H1 (cell line): ENCODE results near the gene DHCR24. TPM values are rescaled to one million over a fixed set of nuclear protein-coding genes. Genes with fewer than 3 reads are reported as not detected.

Experiments
- CTCF ChIA-PET: fragments of 300-600 bp; sonication (Branson Sonifier 250); formaldehyde crosslinking; loops from one replicate; lab custom pipeline; 2021; ENCODE audit not compliant: partially characterized antibody; lab: Charles Lee
- POLR2A ChIA-PET: fragments of 300-600 bp; sonication (Branson Sonifier 250); formaldehyde crosslinking; loops from one replicate; lab custom pipeline; 2021; ENCODE audit warnings: inconsistent platforms; ENCODE audit not compliant: partially characterized antibody; lab: Charles Lee
- DNase-seq, 2 experiments: peaks; one replicate each; pipeline versions ENCODE4 v3.0.0 to v3.0.0-alpha.2; 2010 to 2022; ENCODE audit warnings: low spot score in 2 of 2, low read depth in 1 of 2, mixed read lengths in 1 of 2
- FAIRE-seq: peaks from 2 replicates; lab custom pipeline; 2011; peaks lifted over from hg19 to GRCh38; lab: Jason Lieb, UNC
- H2AFZ ChIP-seq: 2 replicates; pipeline ENCODE4 v1.8.1; 2012; ENCODE audit warnings: low read length, inconsistent platforms
- H2AK5ac ChIP-seq: 2 replicates; pipeline ENCODE4 v1.6.1; 2013; ENCODE audit warnings: low read depth, low read length
- H2BK120ac ChIP-seq: replicated peaks from 2 replicates; pipeline ENCODE3; 2013; ENCODE audit warnings: low read depth, low read length, inconsistent platforms
- H2BK12ac ChIP-seq: 2 replicates; pipeline ENCODE4 v1.6.1; 2013; ENCODE audit warnings: low read depth, low read length
- H2BK15ac ChIP-seq: 2 replicates; pipeline ENCODE4 v1.6.1; 2013; ENCODE audit warnings: low read length
- H2BK20ac ChIP-seq: 2 replicates; pipeline ENCODE4 v1.6.1; 2013; ENCODE audit warnings: low read length
- H2BK5ac ChIP-seq: 2 replicates; pipeline ENCODE4 v1.6.1; 2013; ENCODE audit warnings: low read depth, low read length
- H3K14ac ChIP-seq: 2 replicates; pipeline ENCODE4 v1.6.1; 2013; ENCODE audit warnings: inconsistent platforms; ENCODE audit not compliant: insufficient read length
- H3K18ac ChIP-seq: 2 replicates; pipeline ENCODE4 v1.6.1; 2013; ENCODE audit warnings: low read length; ENCODE audit errors: extremely low read depth
- H3K23ac ChIP-seq: 2 replicates; pipeline ENCODE4 v1.6.1; 2013; ENCODE audit warnings: inconsistent platforms; ENCODE audit not compliant: insufficient read length
- H3K23me2 ChIP-seq: 2 replicates; pipeline ENCODE4 v1.6.1; 2013; ENCODE audit warnings: low read depth, low read length
- H3K27ac ChIP-seq: 2 replicates; pipeline ENCODE4 v1.6.1; 2011; ENCODE audit warnings: low read depth, low read length, inconsistent platforms
- H3K27me3 ChIP-seq, 4 experiments: replicated peaks in 1 of 4; 1 replicate in 1 of 4; 2 replicates in 3 of 4; pipeline versions ENCODE4 v1.6.1 to v1.8.1; 2011 to 2013; ENCODE audit warnings: low read length in 3 of 4, mild to moderate bottlenecking in 3 of 4, inconsistent platforms in 2 of 4, mixed read lengths in 2 of 4, moderate library complexity in 1 of 4; ENCODE audit not compliant: control insufficient read depth in 3 of 4, insufficient read depth in 3 of 4; ENCODE audit errors: extremely low read depth in 1 of 4
- H3K36me3 ChIP-seq, 4 experiments: 2 replicates each; pipeline versions ENCODE4 v1.6.1 to v1.8.1; 2011 to 2013; ENCODE audit warnings: mild to moderate bottlenecking in 4 of 4, low read length in 3 of 4, moderate library complexity in 2 of 4, control low read depth in 1 of 4, inconsistent platforms in 1 of 4; ENCODE audit not compliant: insufficient read depth in 4 of 4, control insufficient read depth in 2 of 4
- H3K4ac ChIP-seq: replicated peaks from 2 replicates; pipeline ENCODE3; 2013; ENCODE audit warnings: low read length, low read depth, mixed read lengths, inconsistent platforms; ENCODE audit not compliant: insufficient read length
- H3K4me1 ChIP-seq, 4 experiments: replicated peaks in 1 of 4; 1 replicate in 1 of 4; 2 replicates in 3 of 4; pipeline versions ENCODE4 v1.6.1 to v1.8.1; 2011 to 2013; ENCODE audit warnings: low read length in 3 of 4, inconsistent platforms in 2 of 4, mixed read lengths in 1 of 4; ENCODE audit not compliant: insufficient read depth in 4 of 4, control insufficient read depth in 3 of 4
- H3K4me2 ChIP-seq, 2 experiments: 2 replicates each; pipeline versions ENCODE4 v1.6.1 to v1.8.1; 2011 to 2013; ENCODE audit warnings: low read depth in 2 of 2, low read length in 2 of 2, control low read depth in 1 of 2, inconsistent platforms in 1 of 2, mild to moderate bottlenecking in 1 of 2; ENCODE audit not compliant: insufficient read depth in 1 of 2
- H3K4me3 ChIP-seq, 4 experiments: fragments of 200-600, 300-600 bp in 1 of 4; sonication (generic), shearing (Covaris generic), sonication (Bioruptor Twin) in 1 of 4; 2 replicates each; pipeline versions ENCODE4 v1.5.1 to v1.8.1; 2011 to 2016; ENCODE audit warnings: low read length in 4 of 4, low read depth in 3 of 4, control low read depth in 2 of 4, inconsistent platforms in 2 of 4, mild to moderate bottlenecking in 2 of 4, mixed read lengths in 1 of 4, moderate library complexity in 1 of 4; ENCODE audit not compliant: insufficient read depth in 2 of 4; ENCODE audit errors: extremely low read depth in 1 of 4
- H3K56ac ChIP-seq: replicated peaks from 2 replicates; pipeline ENCODE3; 2013; ENCODE audit warnings: low read depth, mild to moderate bottlenecking, mixed read lengths, low read length, inconsistent platforms; ENCODE audit not compliant: insufficient read length
- H3K79me1 ChIP-seq: 2 replicates; pipeline ENCODE4 v1.6.1; 2013; ENCODE audit warnings: low read depth, low read length, control low read depth
- H3K79me2 ChIP-seq, 2 experiments: 2 replicates each; pipeline versions ENCODE4 v1.6.1 to v1.8.1; 2012 to 2013; ENCODE audit warnings: low read length in 2 of 2, mild to moderate bottlenecking in 2 of 2, inconsistent platforms in 1 of 2; ENCODE audit not compliant: insufficient read depth in 2 of 2, control insufficient read depth in 1 of 2
- H3K9ac ChIP-seq, 4 experiments: replicated peaks in 1 of 4; 1 replicate in 1 of 4; 2 replicates in 3 of 4; pipeline versions ENCODE4 v1.6.1 to v1.8.1; 2011 to 2013; ENCODE audit warnings: low read depth in 3 of 4, low read length in 3 of 4, control low read depth in 2 of 4, mild to moderate bottlenecking in 2 of 4, moderate library complexity in 2 of 4, inconsistent platforms in 1 of 4; ENCODE audit errors: extremely low read depth in 1 of 4
- H3K9me3 ChIP-seq, 2 experiments: 2 replicates each; pipeline versions ENCODE4 v1.6.1 to v1.8.1; 2012 to 2013; ENCODE audit warnings: mild to moderate bottlenecking in 2 of 2, moderate library complexity in 2 of 2, control low read depth in 1 of 2, inconsistent platforms in 1 of 2, low read depth in 1 of 2, low read length in 1 of 2, mixed read lengths in 1 of 2; ENCODE audit not compliant: insufficient read depth in 2 of 2
- H4K20me1 ChIP-seq, 2 experiments: replicated peaks in 1 of 2; 2 replicates each; pipeline versions ENCODE3 to v1.8.1; 2011 to 2013; ENCODE audit warnings: inconsistent platforms in 2 of 2, low read length in 2 of 2, mild to moderate bottlenecking in 1 of 2; ENCODE audit not compliant: insufficient read depth in 2 of 2, control insufficient read depth in 1 of 2
- H4K5ac ChIP-seq: 2 replicates; pipeline ENCODE4 v1.6.1; 2013; ENCODE audit warnings: low read length, low read depth, mixed read lengths, inconsistent platforms; ENCODE audit not compliant: insufficient read length
- H4K8ac ChIP-seq: 2 replicates; pipeline ENCODE4 v1.8.0; 2013; ENCODE audit warnings: mild to moderate bottlenecking, moderate library complexity, low read length, inconsistent platforms; ENCODE audit not compliant: insufficient read depth; ENCODE audit errors: extremely low read depth
- H4K91ac ChIP-seq: replicated peaks from 2 replicates; pipeline ENCODE3; 2013; ENCODE audit warnings: low read length, mixed read lengths, inconsistent platforms; ENCODE audit not compliant: insufficient read length
- CBX8 ChIP-seq: fragments of 300-800, 300-1000 bp; sonication (generic); IDR thresholded peaks from 2 replicates; pipeline ENCODE4 v1.7.1; 2016; ENCODE audit warnings: low read depth, low read length, borderline replicate concordance
- GTF2F1 ChIP-seq: IDR thresholded peaks from 2 replicates; pipeline ENCODE4 v1.6.1; 2012; ENCODE audit warnings: low read depth, low read length, improper control_type of control experiment, borderline replicate concordance
- KDM4A ChIP-seq: IDR thresholded peaks from one replicate; pipeline ENCODE4 v1.7.1; 2012; ENCODE audit warnings: low read depth, mild to moderate bottlenecking, moderate library complexity, low read length, inconsistent platforms; ENCODE audit not compliant: severe bottlenecking
- POLR2A ChIP-seq, 2 experiments: IDR thresholded peaks; 1 replicate in 1 of 2; 2 replicates in 1 of 2; pipeline ENCODE4 v1.6.1; 2011; ENCODE audit warnings: low read depth in 2 of 2, low read length in 2 of 2, mild to moderate bottlenecking in 2 of 2; ENCODE audit errors: control extremely low read depth in 1 of 2
- RAD21 ChIP-seq, 2 experiments: IDR thresholded peaks in 1 of 2; conservative IDR thresholded peaks in 1 of 2; 2 replicates each; pipeline ENCODE4 v1.6.1; 2011; ENCODE audit warnings: low read depth in 2 of 2, low read length in 2 of 2, improper control_type of control experiment in 1 of 2, inconsistent platforms in 1 of 2, mild to moderate bottlenecking in 1 of 2, moderate library complexity in 1 of 2
- SIN3A ChIP-seq, 2 experiments: IDR thresholded peaks in 1 of 2; conservative IDR thresholded peaks in 1 of 2; 2 replicates each; pipeline ENCODE4 v1.6.1; 2011 to 2012; ENCODE audit warnings: low read length in 2 of 2, improper control_type of control experiment in 1 of 2, low read depth in 1 of 2, mild to moderate bottlenecking in 1 of 2
- WGBS, 2 experiments: shearing (Covaris generic) in 1 of 2; methylation state at CpG; one replicate each; pipeline versions ENCODE4 v1.1.6 to v1.1.7; 2013 to 2015; ENCODE audit warnings: low lambda C conversion rate in 2 of 2, mixed read lengths in 2 of 2, inconsistent platforms in 1 of 2, low coverage in 1 of 2, missing lambda C conversion rate in 1 of 2; ENCODE audit not compliant: insufficient replicate concordance in 2 of 2, insufficient coverage in 1 of 2, insufficient read length in 1 of 2; ENCODE audit errors: extremely low coverage in 1 of 2, missing lambda C conversion rate in 1 of 2; 5-methylcytosine and 5-hydroxymethylcytosine counted together
- polyA plus RNA-seq, 7 experiments: library from polyadenylated mRNA; depleted of rRNA in 3 of 7; stranded (reverse) in 5 of 7; unstranded in 2 of 7; fragments of >200 nt in 5 of 7; fragments of 200-250 nt in 2 of 7; gene quantifications; 1 replicate in 5 of 7; 2 replicates in 1 of 7; 4 replicates in 1 of 7; pipeline versions ENCODE4 v1.2.1 to v1.2.3, GENCODE V29; 2011 to 2013; ENCODE audit warnings: missing spikeins in 2 of 7, mixed read lengths in 2 of 7
- total RNA-seq: library from RNA; stranded (reverse); fragmentation: NEBNext Ultra II Directional; extraction: Animal tissue kit (Norgen Biotek cat#: 25700); gene quantifications from 2 replicates; pipeline ENCODE4 v1.2.1, GENCODE V29; 2021

Gene DHCR24
- total and polyA plus RNA-seq, 2 of the 8 experiments (the other 6 are each of a cell fraction or from before 2014, with no cell fraction given), result 370 to 419 TPM

DNA sequence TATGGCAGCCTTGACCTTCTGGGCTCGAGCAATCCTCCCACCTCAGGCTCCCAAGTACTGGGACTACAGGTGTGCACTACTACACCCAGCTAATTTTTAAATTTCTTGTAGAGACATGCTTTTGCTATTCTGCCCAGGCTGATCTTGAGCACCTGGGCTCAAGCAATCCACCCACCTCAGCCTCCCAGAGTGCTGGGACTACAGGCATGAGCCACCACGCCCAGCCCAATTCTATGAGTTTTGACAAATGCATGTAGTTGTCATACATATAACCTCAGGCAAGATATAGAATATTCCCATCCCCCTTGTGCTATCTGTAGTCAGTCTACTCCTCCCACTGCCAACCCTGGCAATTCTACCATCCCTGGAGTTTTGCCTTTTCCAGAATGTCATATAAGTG lies 47.2 kb downstream of the DHCR24 start:
- FAIRE-seq, result no peak
- no peak overlapping the region for H4K5ac ChIP-seq
- no peak overlapping the region for H2BK15ac ChIP-seq
- no peak overlapping the region for H3K4ac ChIP-seq
- no peak overlapping the region for H3K56ac ChIP-seq
- no peak overlapping the region for H3K18ac ChIP-seq
- no peak overlapping the region for H3K27ac ChIP-seq
- 0 out of 4 replicates have a peak, but pooled peaks cover 0 to 3% of the 10 kb centered on the region in 2 experiments for H3K9me3 ChIP-seq
- H2BK5ac ChIP-seq, result no peak overlapping the region
- no peak overlapping the region for H4K8ac ChIP-seq
- H4K20me1 ChIP-seq, result no peaks in the 10 kb centered on the region
- no peak overlapping the region for H3K14ac ChIP-seq
- no peaks in the 10 kb centered on the region for H3K79me2 ChIP-seq
- no peak overlapping the region for H3K4me3 ChIP-seq
- CTCF ChIA-PET, result interaction anchor here (0.9 to 1.0 kb wide), 2 partner anchors 9 to 94 kb away, joined by 3 to 4 read pairs; no protein-coding TSS in a partner anchor
- H3K4me1 ChIP-seq, result no peaks in the 10 kb centered on the region
- WGBS, 2 experiments, result 76% methylated on average over 2 of the region's 2 CpGs; no CpG with 5 or more reads in 1 of the 2 experiments
- H2AFZ ChIP-seq, result no peak overlapping the region
- no peak overlapping the region for H2BK20ac ChIP-seq
- H3K27me3 ChIP-seq, result no peaks in the 10 kb centered on the region
- H3K4me2 ChIP-seq, result no peak overlapping the region
- no peaks in the 10 kb centered on the region for H3K79me1 ChIP-seq
- H4K91ac ChIP-seq, result no peak overlapping the region
- TF ChIP-seq POLR2A (IDR thresholded peaks at IDR 0.05; ENCODE audit: control extremely low read depth in 1 of 2, low read depth in 2 of 2, low read length in 2 of 2) (no peak), SIN3A (conservative IDR thresholded peaks at IDR 0.05 in 1 of 2, IDR thresholded peaks at IDR 0.05 in 1 of 2; ENCODE audit: low read depth in 1 of 2, low read length in 2 of 2) (no peak), CBX8 (no peak), RAD21 (IDR thresholded peaks at IDR 0.05 in 1 of 2, conservative IDR thresholded peaks at IDR 0.05 in 1 of 2; ENCODE audit: low read depth in 2 of 2, low read length in 2 of 2) (no peak), KDM4A (no peak), GTF2F1 (no peak)
- no peak overlapping the region for H2BK120ac ChIP-seq
- DNase-seq, result peak in 1 of 2 experiments; percentile 30
- POLR2A ChIA-PET, result interaction anchor here (0.6 kb wide), 1 partner anchor 165 kb away, joined by 3 read pairs; no protein-coding TSS in a partner anchor
- no peak overlapping the region for H2BK12ac ChIP-seq
- H3K23me2 ChIP-seq, result no peaks in the 10 kb centered on the region
- H3K9ac ChIP-seq, result no peak overlapping the region
- no peak overlapping the region for H2AK5ac ChIP-seq
- no peak overlapping the region for H3K23ac ChIP-seq
- H3K36me3 ChIP-seq, result no peaks in the 10 kb centered on the region
